Ecto neural progenitor cell (in vitro differentiated cells): ENCODE measurements around the gene HMGCLL1.

Experiments
- DNase-seq: peaks from one replicate; pipeline ENCODE4 v3.0.0-alpha.2; 2018; ENCODE audit warnings: low spot score

Gene HMGCLL1

DNA sequence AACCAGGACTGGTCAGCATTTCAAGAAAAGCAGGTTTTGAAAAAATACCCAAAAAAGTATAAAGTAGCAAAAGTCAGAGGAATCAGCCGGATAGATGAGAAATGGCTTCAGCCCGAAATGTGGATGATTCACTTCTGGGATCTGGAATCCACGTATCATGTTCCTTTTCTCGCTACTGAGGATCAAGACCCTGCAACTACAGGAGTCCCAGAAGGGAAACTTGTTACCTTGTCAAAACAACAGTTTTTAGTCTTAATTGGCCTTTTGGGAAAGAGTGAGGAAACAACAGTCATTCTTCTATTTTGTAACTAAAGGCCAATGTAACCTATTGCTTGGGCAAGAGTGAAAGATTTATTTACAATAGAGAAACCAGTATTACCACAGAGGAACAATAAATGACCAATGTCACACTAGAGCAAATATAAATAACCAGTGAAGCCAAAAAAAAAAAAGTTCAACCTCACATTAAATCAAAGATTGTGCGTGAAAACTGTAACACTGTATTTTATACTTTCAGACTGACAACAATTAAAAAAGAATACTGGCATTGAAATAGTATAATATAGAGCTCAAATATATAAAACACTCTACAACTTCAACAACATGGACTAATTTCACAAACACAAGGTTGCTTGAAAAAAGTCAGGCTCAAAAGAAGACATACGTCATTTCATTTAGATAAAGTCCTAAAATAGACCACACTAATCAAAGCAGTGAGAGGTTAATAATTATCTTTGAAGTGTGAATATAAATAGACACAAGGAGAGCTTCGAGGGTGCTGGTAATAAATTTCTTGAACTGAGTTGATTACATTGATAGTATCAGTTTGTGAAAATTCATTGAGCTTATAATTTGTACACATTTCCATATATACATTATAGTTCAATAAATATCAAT, 135.5 kb downstream of the HMGCLL1 start:
- no peak for DNase-seq

DNA sequence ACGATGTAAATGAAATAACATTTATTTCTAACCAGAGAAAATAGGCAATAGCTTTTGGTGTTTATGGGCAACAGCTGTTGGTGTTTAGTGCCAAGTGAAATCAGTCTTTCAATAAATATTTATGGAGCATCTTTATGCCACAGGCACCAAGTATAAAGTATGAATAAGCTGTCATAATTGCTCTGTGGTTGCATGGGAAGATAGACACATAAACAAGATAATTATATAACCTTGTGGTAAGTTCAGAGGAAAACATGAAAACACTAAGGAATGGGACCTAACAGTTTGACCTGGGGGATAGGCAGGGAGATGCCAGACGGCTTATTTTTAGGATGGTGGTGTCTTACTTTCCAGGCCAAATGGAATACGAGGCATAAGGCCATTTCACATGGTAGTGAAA, 140.8 kb downstream of the HMGCLL1 start:
- DNase-seq = no peak

DNA sequence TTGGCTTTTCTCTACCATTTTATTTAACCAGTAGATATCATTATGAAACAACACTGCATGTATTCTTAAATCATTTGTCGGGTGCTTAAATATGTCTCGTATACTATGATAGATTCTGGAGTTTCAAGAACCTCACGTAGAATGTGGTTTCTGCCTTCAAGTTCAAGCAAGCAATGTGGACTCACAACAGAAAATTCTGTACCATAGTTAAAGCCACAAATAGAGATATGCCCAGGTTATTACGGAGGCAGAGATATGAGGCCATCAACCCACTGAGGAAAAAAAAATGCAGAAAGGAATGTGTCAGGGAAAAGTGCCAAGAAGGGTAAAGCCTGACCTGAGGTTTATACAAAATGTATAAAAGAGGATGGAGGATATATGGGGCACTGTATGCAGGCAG, 141.9 kb downstream of the HMGCLL1 start:
- no peak for DNase-seq

DNA sequence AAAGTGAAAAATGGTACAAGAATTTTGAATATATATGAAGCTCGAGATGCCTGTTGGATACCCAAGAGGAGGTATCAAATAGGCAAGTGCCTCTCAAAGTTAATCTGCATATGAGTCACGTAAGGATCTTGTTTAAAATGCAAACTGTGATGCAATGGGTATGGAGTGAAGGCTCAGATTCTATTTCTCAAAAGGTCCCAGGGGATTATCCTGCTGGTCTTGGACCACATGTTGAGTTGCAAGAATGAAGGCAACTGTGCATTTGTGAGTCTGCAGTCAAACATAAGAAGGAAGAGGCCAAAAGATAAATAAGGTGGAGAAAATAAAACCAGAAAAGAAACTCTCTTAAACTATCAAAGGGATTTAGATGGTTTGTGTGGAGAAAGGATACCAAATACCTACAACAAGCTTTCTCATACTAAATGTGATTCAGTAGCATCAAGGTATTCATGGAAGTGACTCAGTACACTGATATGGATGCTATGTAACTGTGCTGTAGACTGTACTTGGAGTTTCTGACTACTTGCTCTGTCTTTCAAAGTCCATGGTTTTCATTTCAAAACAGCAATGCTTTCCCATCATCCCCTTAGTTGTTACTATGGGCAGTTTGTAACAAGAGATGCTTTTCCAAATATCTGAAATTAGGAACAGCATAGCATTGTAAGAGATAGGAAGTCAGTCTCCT, 145.4 kb downstream of the HMGCLL1 start:
- no peak for DNase-seq

GRCh38 chr6:55423933-55424332, 155.1 kb downstream of the HMGCLL1 start:
- DNase-seq = no peak

GRCh38 chr6:55410674-55411073, 168.3 kb downstream of the HMGCLL1 start:
- DNase-seq = no peak

DNA sequence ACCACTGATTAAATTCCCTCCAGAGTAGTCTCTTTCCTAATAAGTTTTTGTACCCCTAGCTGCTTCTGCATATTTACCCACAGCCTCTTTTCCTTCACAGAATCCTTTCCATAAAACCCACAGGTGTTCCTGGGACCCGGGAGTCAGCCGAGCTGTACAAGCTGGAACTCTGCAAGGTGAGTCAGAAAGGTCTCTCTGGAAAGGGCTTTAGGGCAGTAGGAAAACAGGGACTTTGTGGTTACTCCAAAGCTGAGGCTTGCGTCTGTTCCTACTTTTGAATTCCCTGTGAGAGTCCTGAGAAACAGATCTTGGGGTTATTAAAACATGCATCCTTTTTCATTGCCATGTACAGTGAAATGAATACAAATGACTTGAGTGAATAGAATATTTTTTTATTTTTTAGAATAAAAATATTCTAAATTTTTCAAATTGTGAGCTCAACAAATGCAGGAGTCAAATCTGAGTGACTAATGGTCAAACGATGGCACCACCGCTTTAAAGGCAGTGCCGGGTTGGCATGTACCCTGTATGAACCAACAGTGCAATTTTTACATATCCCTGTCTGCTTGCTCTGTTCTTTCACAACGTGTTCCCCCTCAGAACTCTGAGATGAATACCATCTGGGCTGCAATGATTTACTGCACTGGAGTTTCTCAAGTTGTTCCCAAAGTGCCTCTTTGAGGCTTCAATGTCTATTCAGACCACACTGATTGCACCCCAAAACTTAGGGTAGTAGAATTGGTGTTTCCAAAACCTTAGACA, 173.3 kb downstream of the HMGCLL1 start:
- no peak for DNase-seq

DNA sequence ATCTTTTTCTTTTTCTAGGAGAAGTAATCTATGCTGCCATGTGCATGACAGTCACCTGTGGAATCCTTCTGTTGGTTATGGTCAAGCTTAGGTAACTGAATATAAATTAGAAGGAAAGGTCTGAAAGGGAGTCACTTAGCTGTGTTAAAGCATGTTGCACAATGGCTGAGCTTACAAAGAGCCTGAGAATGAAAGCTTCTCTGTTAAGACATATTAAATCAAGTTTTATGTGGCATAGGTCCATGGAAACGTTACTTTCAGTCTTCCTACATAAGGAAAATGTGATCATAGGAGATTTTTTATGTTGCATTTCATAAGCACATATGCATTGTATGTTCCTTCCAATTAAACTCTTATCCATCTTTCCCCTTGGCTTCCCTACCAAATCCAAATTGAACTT, 179.6 kb downstream of the HMGCLL1 start:
- no peak for DNase-seq

- no peak for DNase-seq
Observed at GRCh38 chr6:55397986-55398385, 181.0 kb downstream of the HMGCLL1 start.

- no peak for DNase-seq
Observed at GRCh38 chr6:55395871-55396270, 183.1 kb downstream of the HMGCLL1 start.

GRCh38 chr6:55388211-55388610, 190.8 kb downstream of the HMGCLL1 start:
- no peak for DNase-seq
